Mesothelial cell of epicardium (in vitro differentiated cells): ENCODE data around the gene LRRC36. TPM values are rescaled to one million over a fixed set of nuclear protein-coding genes. Genes with fewer than 3 reads are reported as not detected.

Experiments
- DNase-seq, 2 experiments: peaks; one replicate each; pipeline ENCODE4 v3.0.0; 2021; ENCODE audit warnings: low spot score in 2 of 2; ENCODE audit not compliant: unreplicated experiment in 2 of 2
- H3K27ac Mint-ChIP-seq: 2 replicates; pipeline ENCODE4 v1.8.0; 2021; ENCODE audit warnings: mixed read lengths
- H3K27me3 Mint-ChIP-seq: 2 replicates; pipeline ENCODE4 v1.8.0; 2021; ENCODE audit warnings: low read depth, mixed read lengths
- H3K36me3 Mint-ChIP-seq: 2 replicates; pipeline ENCODE4 v1.8.0; 2021; ENCODE audit warnings: mixed read lengths
- H3K4me1 Mint-ChIP-seq: 2 replicates; pipeline ENCODE4 v1.8.0; 2021; ENCODE audit warnings: mixed read lengths
- H3K4me3 Mint-ChIP-seq: 2 replicates; pipeline ENCODE4 v1.8.0; 2021; ENCODE audit warnings: mild to moderate bottlenecking, moderate library complexity, mixed read lengths
- H3K9me3 Mint-ChIP-seq: 2 replicates; pipeline ENCODE4 v1.8.0; 2021; ENCODE audit warnings: mixed read lengths
- total RNA-seq: library from RNA; stranded (reverse); gene quantifications from 3 replicates; pipeline ENCODE4 v1.2.1, GENCODE V29; 2021
- TF ChIP-seq, protein P1 (sequence below): fragments of 200-600 bp; sonication (generic); IDR thresholded peaks from one replicate; pipeline ENCODE4 v1.5.0; 2021; ENCODE audit warnings: antibody characterized with exemption; ENCODE audit not compliant: unreplicated experiment

LRRC36 gene, protein sequence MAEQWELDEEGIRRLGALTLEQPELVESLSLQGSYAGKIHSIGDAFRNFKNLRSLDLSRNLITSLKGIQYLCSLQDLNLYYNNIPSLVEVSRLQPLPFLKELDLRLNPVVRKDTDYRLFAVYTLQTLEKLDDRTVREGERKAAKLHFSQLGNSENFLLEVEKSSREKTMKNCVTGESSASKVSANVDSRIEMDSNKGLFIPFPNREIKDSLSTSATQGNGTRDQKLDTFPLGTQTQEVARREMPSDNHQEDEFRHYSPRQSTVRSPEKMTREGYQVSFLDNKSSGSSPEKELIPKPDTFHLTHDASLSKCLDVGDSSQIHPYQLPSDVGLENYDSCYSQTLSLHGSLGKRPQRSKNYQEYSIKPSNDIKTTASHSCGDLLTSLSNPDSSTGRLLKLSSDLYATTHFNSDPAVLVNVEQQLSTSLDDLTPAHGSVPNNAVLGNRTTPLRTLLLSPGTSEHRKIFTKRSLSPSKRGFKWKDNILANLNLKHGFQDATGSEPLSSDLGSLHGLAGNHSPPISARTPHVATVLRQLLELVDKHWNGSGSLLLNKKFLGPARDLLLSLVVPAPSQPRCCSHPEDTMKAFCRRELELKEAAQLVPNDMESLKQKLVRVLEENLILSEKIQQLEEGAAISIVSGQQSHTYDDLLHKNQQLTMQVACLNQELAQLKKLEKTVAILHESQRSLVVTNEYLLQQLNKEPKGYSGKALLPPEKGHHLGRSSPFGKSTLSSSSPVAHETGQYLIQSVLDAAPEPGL
- total RNA-seq, result 0.20 to 0.55 TPM (median 0.36 TPM) in 3 replicates

DNA sequence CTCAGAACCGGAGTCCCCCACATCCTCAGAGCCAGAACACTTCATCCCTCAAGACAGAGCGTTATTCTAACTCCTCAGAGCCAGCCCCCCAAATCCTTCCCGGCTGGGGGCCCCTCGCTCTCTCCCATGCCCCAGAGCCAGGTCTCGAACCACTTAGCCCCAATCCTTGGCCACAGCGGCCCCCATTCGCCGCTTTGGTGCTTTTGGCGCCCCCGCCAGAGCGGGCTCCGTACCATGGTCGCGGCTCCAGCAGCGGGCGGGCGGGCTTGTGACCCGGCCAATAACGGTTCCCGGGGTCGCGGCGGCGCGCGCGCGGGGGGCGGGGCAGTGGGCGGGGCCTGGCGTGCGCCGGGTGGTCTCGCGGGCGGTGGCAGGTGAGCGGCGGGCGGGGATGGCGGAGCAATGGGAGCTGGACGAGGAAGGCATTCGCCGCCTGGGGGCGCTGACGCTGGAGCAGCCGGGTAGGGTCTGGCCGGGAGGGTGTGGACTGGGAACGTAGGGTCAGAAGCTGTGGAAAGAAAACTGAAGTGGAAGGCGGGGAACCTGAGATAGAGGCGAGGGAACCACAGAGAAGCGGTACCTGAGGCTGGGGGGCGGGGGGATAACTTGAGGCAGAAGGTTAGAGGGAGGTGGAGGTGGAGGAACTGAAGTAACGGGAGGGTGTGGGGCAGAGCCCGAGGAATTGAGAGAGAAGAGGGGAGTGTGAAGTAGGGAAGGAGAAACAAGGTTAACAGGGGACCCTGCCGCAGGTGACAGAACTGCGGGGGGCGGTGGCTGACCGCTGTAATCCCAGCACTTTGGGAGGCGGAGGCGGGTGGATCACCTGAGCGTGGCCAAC is at the start of gene LRRC36, which contains the start of gene KCTD19:
Gene LRRC36 (plus strand): TSS at position 344 of the 838 bp plus-strand sequence. CDS start 48 bp downstream, at position 392.
Gene KCTD19 (minus strand): TSS at position 270 of the 838 bp plus-strand sequence. CDS start 34 bp downstream, at position 236.
- Mint-ChIP-seq H3K27me3 (peaks cover 59% of the 10 kb centered on the region), H3K36me3 (no peaks in the 10 kb centered on the region), H3K4me3 (peak within 1 kb of the TSS; percentile 76), H3K4me1 (peaks cover 7% of the 10 kb centered on the region), H3K27ac (no peak within 1 kb of the TSS), H3K9me3 (no peaks in the 10 kb centered on the region)
- TF ChIP-seq, protein P1, sequence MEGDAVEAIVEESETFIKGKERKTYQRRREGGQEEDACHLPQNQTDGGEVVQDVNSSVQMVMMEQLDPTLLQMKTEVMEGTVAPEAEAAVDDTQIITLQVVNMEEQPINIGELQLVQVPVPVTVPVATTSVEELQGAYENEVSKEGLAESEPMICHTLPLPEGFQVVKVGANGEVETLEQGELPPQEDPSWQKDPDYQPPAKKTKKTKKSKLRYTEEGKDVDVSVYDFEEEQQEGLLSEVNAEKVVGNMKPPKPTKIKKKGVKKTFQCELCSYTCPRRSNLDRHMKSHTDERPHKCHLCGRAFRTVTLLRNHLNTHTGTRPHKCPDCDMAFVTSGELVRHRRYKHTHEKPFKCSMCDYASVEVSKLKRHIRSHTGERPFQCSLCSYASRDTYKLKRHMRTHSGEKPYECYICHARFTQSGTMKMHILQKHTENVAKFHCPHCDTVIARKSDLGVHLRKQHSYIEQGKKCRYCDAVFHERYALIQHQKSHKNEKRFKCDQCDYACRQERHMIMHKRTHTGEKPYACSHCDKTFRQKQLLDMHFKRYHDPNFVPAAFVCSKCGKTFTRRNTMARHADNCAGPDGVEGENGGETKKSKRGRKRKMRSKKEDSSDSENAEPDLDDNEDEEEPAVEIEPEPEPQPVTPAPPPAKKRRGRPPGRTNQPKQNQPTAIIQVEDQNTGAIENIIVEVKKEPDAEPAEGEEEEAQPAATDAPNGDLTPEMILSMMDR, result no peak
- peak; percentile 51 to 74 for DNase-seq

DNA sequence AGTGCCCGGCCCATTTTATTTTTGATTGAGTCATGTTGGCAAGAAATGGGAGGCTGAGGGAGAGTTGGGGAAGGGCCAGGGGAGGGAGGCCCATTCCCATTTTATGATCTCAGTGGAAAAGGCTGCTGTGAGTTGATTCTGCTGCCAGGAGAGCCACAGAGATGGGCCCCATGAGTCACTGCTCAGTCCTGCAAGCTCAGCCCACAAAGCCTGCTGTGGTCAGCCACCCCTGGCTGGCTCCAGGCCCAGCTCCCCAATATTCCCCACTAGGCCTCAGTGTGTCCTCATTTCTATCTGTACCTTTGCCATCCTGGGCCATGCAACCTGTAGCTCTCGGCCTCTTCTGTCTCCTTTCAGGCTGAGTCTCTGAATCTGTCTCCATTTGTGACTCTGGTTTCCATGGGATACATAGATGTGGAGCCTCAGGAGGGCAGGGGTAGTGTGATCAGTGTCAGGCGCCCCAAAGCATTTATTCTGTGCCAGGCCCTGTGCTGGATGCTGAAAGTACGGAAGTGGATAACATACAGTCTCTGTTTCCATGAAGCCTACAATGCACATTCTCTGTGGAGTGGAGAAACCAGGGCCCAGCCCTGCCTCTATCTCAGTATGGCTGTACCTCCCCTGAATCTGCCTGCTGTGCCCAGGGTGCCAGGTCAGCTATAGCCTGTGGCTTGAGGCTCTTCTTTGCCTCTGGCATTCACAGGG is 49.2 kb upstream of the LRRC36 start:
- Mint-ChIP-seq H3K27me3 (no peaks in the 10 kb centered on the region), H3K36me3 (no peaks in the 10 kb centered on the region), H3K27ac (peak overlapping the region; percentile 23), H3K4me1 (peaks cover 5% of the 10 kb centered on the region), H3K9me3 (no peaks in the 10 kb centered on the region), H3K4me3 (no peak overlapping the region)
- DNase-seq, result no peak
- TF ChIP-seq, protein P1, result no peak

DNA sequence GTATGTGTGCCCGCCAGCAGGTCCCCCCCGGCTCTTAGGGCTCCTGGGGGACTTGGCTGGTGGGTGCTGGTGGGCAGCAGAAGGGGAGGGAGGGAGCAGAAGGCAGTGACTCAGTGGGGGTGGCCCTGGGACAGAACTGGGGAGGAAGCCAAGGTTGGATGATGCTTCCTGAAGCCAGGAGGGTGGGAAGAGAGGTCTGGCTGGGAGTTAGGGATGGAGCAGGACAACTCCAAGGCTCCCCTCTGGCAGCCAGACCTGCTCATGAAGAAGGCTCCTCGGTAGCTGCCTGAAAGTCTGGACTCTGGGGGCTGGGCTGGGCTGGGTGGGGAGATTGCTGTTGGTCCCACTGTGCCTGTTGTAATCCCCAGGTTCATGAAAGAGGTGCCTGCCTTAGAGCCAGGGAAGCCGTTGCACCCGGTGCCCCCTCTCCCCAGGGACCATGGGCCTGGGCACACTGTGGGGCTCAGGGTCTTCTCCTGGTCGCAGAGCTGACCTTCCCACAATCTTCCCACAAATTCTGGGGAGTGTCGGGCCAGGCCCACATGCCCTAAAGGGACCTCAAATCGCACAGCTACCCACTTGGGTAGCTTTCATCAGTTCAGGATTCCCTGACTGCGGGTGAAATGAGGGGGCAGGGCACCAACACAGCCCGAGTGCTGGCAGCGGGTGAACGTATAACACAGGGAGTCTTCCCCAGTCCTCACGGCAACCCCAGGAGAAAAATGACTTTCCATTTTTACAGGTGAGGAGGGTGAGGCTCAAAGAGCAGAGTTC is 48.4 kb upstream of the LRRC36 start:
- H3K27me3 Mint-ChIP-seq, result no peaks in the 10 kb centered on the region
- H3K4me3 Mint-ChIP-seq, result peak overlapping the region; percentile 65
- peaks cover 3% of the 10 kb centered on the region for H3K36me3 Mint-ChIP-seq
- peak overlapping the region; percentile 12 for H3K27ac Mint-ChIP-seq
- H3K9me3 Mint-ChIP-seq, result no peaks in the 10 kb centered on the region
- TF ChIP-seq, protein P1, result no peak
- peaks cover 5% of the 10 kb centered on the region for H3K4me1 Mint-ChIP-seq
- DNase-seq, result no peak

DNA sequence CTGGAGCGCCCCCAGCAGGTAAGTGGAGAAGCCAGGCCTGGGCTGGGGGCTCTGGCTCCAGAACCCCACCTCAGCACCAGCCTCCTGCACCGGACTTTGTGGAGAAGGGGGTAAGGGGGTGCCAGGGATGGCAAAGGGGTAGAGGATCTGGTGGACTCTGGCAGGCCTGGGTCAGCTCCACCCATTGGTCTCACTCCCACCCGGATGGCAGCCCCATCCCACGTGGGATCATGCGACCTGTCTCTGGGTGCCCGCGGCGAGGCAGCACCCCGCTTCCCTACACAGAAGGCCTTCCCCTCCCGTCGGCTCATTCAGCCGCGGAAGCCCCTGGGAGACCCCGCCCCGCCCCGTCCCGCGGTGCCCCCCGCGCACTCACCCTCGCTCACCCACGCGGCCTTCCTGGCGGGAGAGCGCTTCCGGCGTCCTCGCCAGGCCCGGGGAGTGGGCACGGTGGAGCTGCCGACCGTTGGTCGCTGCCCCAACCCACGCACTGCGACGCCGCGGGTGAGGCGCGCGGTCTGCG is 47.8 kb upstream of the LRRC36 start:
- DNase-seq, result no peak
- Mint-ChIP-seq H3K27ac (no peak overlapping the region), H3K36me3 (peaks cover 3% of the 10 kb centered on the region), H3K4me3 (peak overlapping the region; percentile 65), H3K4me1 (peaks cover 5% of the 10 kb centered on the region), H3K27me3 (no peaks in the 10 kb centered on the region), H3K9me3 (no peaks in the 10 kb centered on the region)
- TF ChIP-seq, protein P1, result no peak
